DMS153 (cell line): Measurements from ENCODE around the gene ZDHHC7.
"Not testable (repeated sequence)": the region's sequence is repeated elsewhere in the genome, so short reads cannot be mapped to it uniquely, and the experiment has no call there.

Experiments used
- DNase-seq: peaks from one replicate; lab custom pipeline; 2025; lab: John Stamatoyannopoulos, UW

ZDHHC7 gene

GRCh38 chr16:84938616-84939015 is 72.7 kb downstream of the ZDHHC7 start:
- DNase-seq, result not testable (repeated sequence)

- DNase-seq, result no peak
These were observed 73.9 kb downstream of the ZDHHC7 start for GRCh38 chr16:84937196-84938005.

DNA sequence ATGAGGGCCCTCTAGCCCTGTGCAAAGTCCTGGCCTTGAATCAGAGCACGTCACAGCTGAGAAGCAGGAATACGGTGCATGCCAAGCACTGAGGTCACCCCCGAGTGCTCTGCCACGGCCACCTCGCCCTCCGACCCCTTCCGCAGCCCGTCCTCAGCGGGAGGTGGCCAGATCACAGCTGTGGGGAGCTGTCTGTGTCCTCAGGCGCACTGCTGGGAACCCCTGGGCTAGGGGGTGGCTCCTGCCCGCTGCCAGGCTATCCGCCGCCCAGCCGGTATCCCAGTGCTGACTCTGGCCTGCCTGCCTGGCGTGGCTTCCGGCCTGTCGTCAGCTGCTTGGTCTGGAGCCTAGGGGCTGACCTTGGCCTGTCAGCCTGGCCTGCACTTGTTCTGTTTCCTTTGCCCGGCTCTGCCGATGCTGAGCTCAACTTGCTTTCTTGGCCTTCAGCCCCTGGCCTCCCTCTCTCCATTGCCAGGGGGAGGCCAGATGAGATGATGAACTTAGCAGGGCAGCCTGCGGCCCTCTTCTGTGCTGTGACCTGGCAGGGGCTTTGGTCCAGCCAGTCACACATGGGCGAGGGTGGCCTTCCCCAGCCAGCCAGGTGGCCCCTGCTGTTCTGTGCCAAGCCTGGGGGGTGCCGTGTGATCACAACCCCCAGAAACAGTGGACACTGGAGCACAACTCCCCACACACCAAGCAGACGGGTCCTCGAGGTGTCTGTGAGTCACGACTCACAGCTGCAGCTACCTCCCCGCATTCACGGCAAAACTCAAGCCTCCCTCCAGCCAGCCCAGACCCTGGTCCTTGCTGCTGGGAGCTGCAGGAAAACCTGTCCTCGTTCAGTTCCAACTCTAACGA is 77.3 kb downstream of the ZDHHC7 start:
- no peak for DNase-seq

GRCh38 chr16:84932681-84933080 is 78.7 kb downstream of the ZDHHC7 start:
- DNase-seq, result no peak

GRCh38 chr16:84931506-84931905 is 79.8 kb downstream of the ZDHHC7 start:
- DNase-seq, result no peak

DNA sequence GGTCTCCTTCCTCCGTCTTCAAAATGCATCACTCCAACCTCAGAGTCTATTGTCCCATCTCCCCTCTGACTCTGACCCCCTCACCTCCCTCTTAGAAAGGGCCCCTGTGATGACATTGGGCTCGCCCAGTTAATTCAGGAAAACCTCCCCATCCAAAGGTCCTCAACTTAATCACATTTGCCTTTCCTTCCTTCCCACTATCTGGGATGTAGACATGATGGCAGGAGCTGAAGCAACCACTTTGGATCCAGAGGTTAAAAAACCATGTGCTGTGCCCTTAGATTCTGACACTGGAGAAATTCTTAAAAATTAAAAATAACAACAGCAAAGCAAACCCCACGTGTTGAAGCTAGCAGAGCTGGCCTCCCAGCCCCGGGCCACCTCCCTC is 80.2 kb downstream of the ZDHHC7 start:
- DNase-seq, result no peak

DNA sequence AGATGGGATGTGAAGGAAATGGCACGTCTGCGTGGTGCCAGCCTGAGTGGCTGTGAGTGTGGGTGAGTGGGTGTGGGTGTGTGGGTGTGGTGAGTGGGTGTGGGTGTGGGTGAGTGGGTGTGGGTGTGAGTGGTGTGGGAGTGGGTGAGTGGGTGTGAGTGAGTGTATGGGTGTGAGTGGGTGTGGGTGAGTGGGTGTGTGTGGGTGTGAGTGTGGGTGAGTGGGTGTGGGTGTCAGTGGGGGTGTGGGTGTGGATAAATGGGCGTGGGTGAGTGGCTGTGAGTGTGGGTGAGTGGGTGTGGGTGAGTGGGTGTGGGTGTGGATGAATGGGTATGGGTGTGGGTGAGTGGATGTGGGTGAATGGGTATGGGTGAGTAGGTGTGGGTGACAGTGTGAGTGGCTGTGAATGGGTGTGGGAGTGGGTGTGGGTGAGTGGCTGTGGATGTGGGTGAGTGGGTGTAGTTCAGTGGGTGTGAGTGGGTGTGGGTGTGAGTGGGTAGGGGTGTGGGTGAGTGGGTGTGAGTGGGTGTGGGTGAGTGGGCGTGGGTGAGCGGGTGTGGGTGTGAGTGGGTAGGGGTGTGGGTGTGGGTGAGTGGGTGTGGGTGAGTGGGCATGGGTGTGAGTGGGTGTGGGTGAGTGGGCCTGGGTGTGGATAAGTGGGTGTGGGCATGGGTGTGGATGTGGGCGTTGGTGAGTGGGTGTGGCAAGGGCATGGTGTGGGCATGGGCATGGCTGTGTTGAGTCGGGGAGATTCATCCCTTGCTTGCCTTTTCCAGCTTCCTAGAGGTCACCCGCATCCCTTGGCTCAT is 80.8 kb downstream of the ZDHHC7 start:
- no peak for DNase-seq

GRCh38 chr16:84929421-84930297 is 81.7 kb downstream of the ZDHHC7 start:
- DNase-seq, result no peak

GRCh38 chr16:84928679-84929420 is 82.5 kb downstream of the ZDHHC7 start:
- no peak for DNase-seq

- no peak for DNase-seq
These were observed 83.4 kb downstream of the ZDHHC7 start for GRCh38 chr16:84927621-84928591.

DNA sequence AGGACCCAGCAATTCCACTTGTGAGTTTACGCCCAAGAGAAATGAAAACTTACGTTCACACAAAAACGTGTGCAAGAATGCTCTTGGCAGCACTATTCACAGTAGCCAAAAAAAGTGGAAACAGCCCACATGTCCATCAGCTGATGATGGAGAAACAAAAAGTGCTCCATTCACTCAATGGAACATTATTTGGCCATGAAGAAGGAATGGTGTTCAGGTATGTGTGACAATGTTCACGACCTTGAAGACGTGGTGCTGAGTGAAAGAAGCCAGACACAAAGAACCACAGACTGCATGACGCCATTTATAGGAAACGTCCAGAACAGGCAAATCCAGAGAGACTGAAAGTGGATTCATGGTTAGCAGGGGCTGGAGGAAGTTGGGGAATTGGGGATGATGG is 84.9 kb downstream of the ZDHHC7 start:
- no peak for DNase-seq

GRCh38 chr16:84925773-84926372 is 85.5 kb downstream of the ZDHHC7 start:
- DNase-seq, result no peak

- DNase-seq, result no peak
These were observed 86.1 kb downstream of the ZDHHC7 start for GRCh38 chr16:84925092-84925772.

DNA sequence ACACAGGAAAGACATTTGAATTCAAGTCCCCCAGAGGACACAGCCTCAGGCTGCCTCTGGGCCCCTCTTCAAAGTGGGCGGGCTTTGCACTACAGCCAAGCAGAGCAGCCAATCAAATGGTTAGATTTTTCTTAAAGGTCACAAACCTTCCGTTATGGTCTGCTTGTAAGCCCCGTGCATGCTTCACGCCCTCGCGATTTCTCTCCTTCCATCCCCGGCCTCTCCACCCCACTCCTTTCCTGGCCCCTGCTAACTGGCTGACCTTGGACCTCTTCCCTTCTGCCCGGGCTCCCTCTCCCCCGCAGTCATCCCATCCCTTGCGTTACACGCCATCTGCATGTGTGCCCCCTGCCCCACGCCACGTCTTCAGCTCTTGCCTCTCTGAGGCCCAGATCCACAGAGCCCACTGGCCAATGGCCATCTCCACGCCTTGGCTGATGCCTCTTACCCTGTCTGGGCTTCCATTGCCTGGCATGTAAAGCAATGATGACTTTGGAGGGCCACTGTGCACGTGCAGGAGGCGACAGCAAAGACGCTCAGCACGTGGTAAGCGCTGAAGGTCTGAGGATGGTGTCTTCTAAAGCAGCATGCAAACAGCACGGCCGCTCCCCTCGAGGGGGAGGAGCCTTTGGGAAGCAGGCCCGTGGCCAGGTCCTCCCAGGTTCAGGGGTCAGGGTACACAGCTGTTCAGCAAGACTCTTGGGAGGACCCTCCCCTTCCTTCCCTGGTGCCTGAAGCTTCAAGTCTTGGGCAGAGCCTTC is 86.8 kb downstream of the ZDHHC7 start:
- DNase-seq, result no peak
